NCI-H82 treated with DMSO at 0.1 percent for 48 hours (cell line): ENCODE data around the gene ZYG11A.
A peak's percentile ranks its signal among the peaks of the same experiment; 100 is the strongest.

Experiments used
- DNase-seq: peaks from one replicate; lab custom pipeline; 2025; ENCODE audit not compliant: unreplicated experiment; lab: John Stamatoyannopoulos, UW

The ZYG11A gene

GRCh38 chr1:52876843-52877242, 34.3 kb downstream of the ZYG11A start:
- DNase-seq, result no peak

GRCh38 chr1:52877554-52877953, 35.0 kb downstream of the ZYG11A start:
- no peak for DNase-seq

- no peak for DNase-seq
Observed at GRCh38 chr1:52880206-52880605, 37.6 kb downstream of the ZYG11A start.

- DNase-seq, result no peak
Observed at GRCh38 chr1:52887483-52887882, 44.9 kb downstream of the ZYG11A start.

- DNase-seq, result no peak
Observed at GRCh38 chr1:52892424-52893215, 50.1 kb downstream of the ZYG11A start.

GRCh38 chr1:52899445-52899894, 56.9 kb downstream of the ZYG11A start:
- no peak for DNase-seq

GRCh38 chr1:52900402-52900801, 57.8 kb downstream of the ZYG11A start:
- no peak for DNase-seq

- no peak for DNase-seq
Observed at GRCh38 chr1:52901384-52901783, 58.8 kb downstream of the ZYG11A start.

GRCh38 chr1:52904208-52904926, 61.8 kb downstream of the ZYG11A start:
- DNase-seq, result no peak

GRCh38 chr1:52904927-52905698, 62.6 kb downstream of the ZYG11A start:
- DNase-seq, result peak; percentile 44

GRCh38 chr1:52906135-52906603, 63.6 kb downstream of the ZYG11A start:
- DNase-seq, result no peak

- no peak for DNase-seq
Observed at GRCh38 chr1:52907068-52907811, 64.7 kb downstream of the ZYG11A start.

- no peak for DNase-seq
Observed at GRCh38 chr1:52907812-52908153, 65.2 kb downstream of the ZYG11A start.

GRCh38 chr1:52911541-52911940, 69.0 kb downstream of the ZYG11A start:
- DNase-seq, result peak; percentile 50

GRCh38 chr1:52913014-52913413, 70.5 kb downstream of the ZYG11A start:
- no peak for DNase-seq

- DNase-seq, result no peak
Observed at GRCh38 chr1:52913537-52913936, 71.0 kb downstream of the ZYG11A start.

GRCh38 chr1:52914463-52914862, 71.9 kb downstream of the ZYG11A start:
- DNase-seq, result peak; percentile 77

GRCh38 chr1:52915211-52915854, 72.8 kb downstream of the ZYG11A start:
- no peak for DNase-seq

GRCh38 chr1:52915855-52916220, 73.3 kb downstream of the ZYG11A start:
- DNase-seq, result no peak

- DNase-seq, result no peak
Observed at GRCh38 chr1:52916241-52916975, 73.8 kb downstream of the ZYG11A start.
